A549 (cell line): Measurements from ENCODE around the gene TMEM131.

ENCODE experiments used
- CBX8 ChIP-seq: fragments of 200-600 bp; sonication (generic); IDR thresholded peaks from 2 replicates; pipeline ENCODE4 v1.6.1; 2016
- CTCF ChIP-seq: fragments of >200 bp; sonication (Bioruptor Twin); formaldehyde crosslinking; IDR thresholded peaks from 3 replicates; pipeline ENCODE4 v1.5.1; 2016
- JUN ChIP-seq, 2 experiments: fragments of >200 bp; sonication (Bioruptor Twin); formaldehyde crosslinking; IDR thresholded peaks; 2 replicates in 1 of 2; 3 replicates in 1 of 2; pipeline ENCODE4 v1.6.1; 2016 to 2017
- MAFK ChIP-seq: fragments of 450-650 bp; IDR thresholded peaks from 2 replicates; pipeline ENCODE4 v1.6.1; 2014; ENCODE audit not compliant: partially characterized antibody
- MAZ ChIP-seq: fragments of 150-350 bp; IDR thresholded peaks from 2 replicates; pipeline ENCODE4 v1.6.1; 2014; ENCODE audit warnings: antibody characterized with exemption, low read depth, low read length, borderline replicate concordance
- POLR2A ChIP-seq: IDR thresholded peaks from 2 replicates; pipeline ENCODE4 v1.6.1; 2012; ENCODE audit warnings: mild to moderate bottlenecking, low read length

GRCh38 chr2:98004613-98005012 is 8.9 kb upstream of the TMEM131 start:
- TF ChIP-seq JUN (IDR thresholded peaks at IDR 0.05) = no peak
- TF ChIP-seq CTCF = no peak
- TF ChIP-seq POLR2A = no peak
- no peak for TF ChIP-seq MAFK
- TF ChIP-seq MAZ = no peak
- no peak for TF ChIP-seq CBX8
